ENCODE measurements around the gene NOP10. TPM values are rescaled to one million over a fixed set of nuclear protein-coding genes. Genes with fewer than 3 reads are reported as not detected.

Gene NOP10
- total RNA-seq, 2 donors from 2014 or later, result 115 to 120 TPM

- Histone ChIP-seq H3K4me3 (no peak overlapping the region), H3K36me3 (no peaks in the 10 kb centered on the region), H3K27me3 (no peaks in the 10 kb centered on the region), H3K4me1 (peaks cover 0 to 12% of the 10 kb centered on the region in 2 donors), H3K9me3 (no peaks in the 10 kb centered on the region), H3K27ac (no peak overlapping the region)
- DNase-seq (ENCODE audit: low spot score), result no peak
- TF ChIP-seq CTCF (IDR thresholded peaks at IDR 0.05), result no peak
These were observed 12.7 kb downstream of the NOP10 start for GRCh38 chr15:34330279-34330678.

- Histone ChIP-seq H3K27me3 (no peaks in the 10 kb centered on the region), H3K9me3 (no peaks in the 10 kb centered on the region), H3K4me1 (no peaks in the 10 kb centered on the region), H3K27ac (no peak overlapping the region), H3K36me3 (no peaks in the 10 kb centered on the region), H3K4me3 (no peak overlapping the region)
- no peak for TF ChIP-seq CTCF (IDR thresholded peaks at IDR 0.05)
- DNase-seq (ENCODE audit: low spot score), result no peak
These were observed 13.9 kb downstream of the NOP10 start for GRCh38 chr15:34329006-34329405.

GRCh38 chr15:34327906-34328305 is 15.0 kb downstream of the NOP10 start:
- no peak for TF ChIP-seq CTCF (IDR thresholded peaks at IDR 0.05)
- no peaks in the 10 kb centered on the region for H3K9me3 ChIP-seq
- no peak overlapping the region for H3K27ac ChIP-seq
- no peak for DNase-seq (ENCODE audit: low spot score)
- H3K4me1 ChIP-seq, result no peaks in the 10 kb centered on the region
- H3K4me3 ChIP-seq, result no peak overlapping the region
- H3K36me3 ChIP-seq, result no peaks in the 10 kb centered on the region
- H3K27me3 ChIP-seq, result no peaks in the 10 kb centered on the region

- no peaks in the 10 kb centered on the region for H3K27me3 ChIP-seq
- no peaks in the 10 kb centered on the region for H3K4me1 ChIP-seq
- H3K4me3 ChIP-seq, result no peak overlapping the region
- H3K9me3 ChIP-seq, result no peaks in the 10 kb centered on the region
- H3K36me3 ChIP-seq, result no peaks in the 10 kb centered on the region
- no peak overlapping the region for H3K27ac ChIP-seq
- no peak for DNase-seq (ENCODE audit: low spot score)
- TF ChIP-seq CTCF (IDR thresholded peaks at IDR 0.05), result no peak
These were observed 17.6 kb downstream of the NOP10 start for GRCh38 chr15:34325368-34325767.

- H3K9me3 ChIP-seq, result no peaks in the 10 kb centered on the region
- H3K27me3 ChIP-seq, result no peaks in the 10 kb centered on the region
- TF ChIP-seq CTCF (IDR thresholded peaks at IDR 0.05), result no peak
- no peak for DNase-seq (ENCODE audit: low spot score)
- H3K36me3 ChIP-seq, result no peaks in the 10 kb centered on the region
- H3K4me1 ChIP-seq, result no peaks in the 10 kb centered on the region
- H3K27ac ChIP-seq, result no peak overlapping the region
- H3K4me3 ChIP-seq, result no peak overlapping the region
These were observed 18.0 kb downstream of the NOP10 start for GRCh38 chr15:34324933-34325332.

GRCh38 chr15:34323217-34323616 is 19.7 kb downstream of the NOP10 start:
- Histone ChIP-seq H3K9me3 (no peaks in the 10 kb centered on the region), H3K36me3 (no peaks in the 10 kb centered on the region), H3K27me3 (no peaks in the 10 kb centered on the region), H3K4me1 (peaks cover 0 to 4% of the 10 kb centered on the region in 2 donors), H3K27ac (no peak overlapping the region), H3K4me3 (no peak overlapping the region)
- TF ChIP-seq CTCF (IDR thresholded peaks at IDR 0.05), result no peak
- no peak for DNase-seq (ENCODE audit: low spot score)
